Measurements from ENCODE around the gene MYO7B.

GRCh38 chr2:127681288-127681804, 145.9 kb downstream of the MYO7B start:
- TF ChIP-seq CTCF (IDR thresholded peaks at IDR 0.05 in 4 of 5, conservative IDR thresholded peaks at IDR 0.05 in 1 of 5) = no peak
- TF ChIP-seq POLR2A (IDR thresholded peaks at IDR 0.05) = no peak
